ENCODE measurements around the gene LEMD2. TPM values are rescaled to one million over a fixed set of nuclear protein-coding genes. Genes with fewer than 3 reads are reported as not detected.

The LEMD2 gene
- polyA plus RNA-seq, 1 of the 3 experiments (the other 2 are of a cell fraction): 56.5 TPM

DNA sequence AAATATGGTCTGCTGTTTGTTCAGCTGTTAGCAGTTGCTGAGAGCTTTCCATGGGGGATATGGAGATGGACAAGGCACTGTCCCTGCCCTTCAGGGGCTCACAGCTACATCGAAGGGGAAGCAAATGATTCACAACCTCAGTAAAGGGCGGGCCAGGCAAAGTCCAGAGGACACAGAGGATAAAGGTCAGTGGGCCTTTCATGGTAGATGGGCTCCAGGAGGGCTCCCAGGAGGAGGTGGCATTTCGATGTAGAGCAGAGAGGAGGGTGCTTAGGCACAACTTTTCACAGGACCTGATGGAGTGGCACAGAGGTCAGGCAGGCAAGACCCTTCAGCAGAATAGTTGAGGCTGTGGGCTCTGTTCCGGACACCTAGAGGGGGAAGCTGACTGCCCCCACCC lies 30.1 kb upstream of the LEMD2 start (continued):
- TF ChIP-seq REST (IDR thresholded peaks at IDR 0.05; ENCODE audit: low read depth, low read length) (no peak), FOXJ3 (CRISPR knock-in tag; IDR thresholded peaks at IDR 0.05) (no peak), MEF2A (IDR thresholded peaks at IDR 0.05; ENCODE audit: borderline replicate concordance, low read depth) (no peak), IRF3 (IDR thresholded peaks at IDR 0.05; ENCODE audit: low read depth, low read length) (no peak), YY1 (IDR thresholded peaks at IDR 0.05; ENCODE audit: low read depth) (no peak), GATA2 (CRISPR knock-in tag; IDR thresholded peaks at IDR 0.05) (no peak), TAF1 (IDR thresholded peaks at IDR 0.05; ENCODE audit: borderline replicate concordance, low read depth, low read length) (no peak), TCF12 (IDR thresholded peaks at IDR 0.05) (no peak), RFX5 (IDR thresholded peaks at IDR 0.05; ENCODE audit: low read length) (no peak)
- TF ChIP-seq, protein P1, sequence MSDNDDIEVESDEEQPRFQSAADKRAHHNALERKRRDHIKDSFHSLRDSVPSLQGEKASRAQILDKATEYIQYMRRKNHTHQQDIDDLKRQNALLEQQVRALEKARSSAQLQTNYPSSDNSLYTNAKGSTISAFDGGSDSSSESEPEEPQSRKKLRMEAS (IDR thresholded peaks at IDR 0.05; ENCODE audit: low read depth): no peak

GRCh38 chr6:33818293-33818692 lies 29.4 kb upstream of the LEMD2 start:
- no peak for TF ChIP-seq RAD21 (IDR thresholded peaks at IDR 0.05; ENCODE audit: low read length)
- no peak for TF ChIP-seq SIN3A (IDR thresholded peaks at IDR 0.05; ENCODE audit: borderline replicate concordance, low read depth, low read length)
- TF ChIP-seq CTCF (IDR thresholded peaks at IDR 0.05): no peak
- TF ChIP-seq RXRA (IDR thresholded peaks at IDR 0.05; ENCODE audit: borderline replicate concordance, low read depth): no peak
- no peak for TF ChIP-seq MEF2A (IDR thresholded peaks at IDR 0.05; ENCODE audit: borderline replicate concordance, low read depth)
- no peak for TF ChIP-seq PBX3 (IDR thresholded peaks at IDR 0.05)
- no peak for TF ChIP-seq TAF1 (IDR thresholded peaks at IDR 0.05; ENCODE audit: borderline replicate concordance, low read depth, low read length)
- TF ChIP-seq GABPA (IDR thresholded peaks at IDR 0.05; ENCODE audit: low read depth): no peak
- TF ChIP-seq POLR2AphosphoS5 (IDR thresholded peaks at IDR 0.05; ENCODE audit: low read depth, low read length): no peak
- no peak for TF ChIP-seq RCOR1 (IDR thresholded peaks at IDR 0.05; ENCODE audit: low read length)
- no peak for TF ChIP-seq CHD2 (IDR thresholded peaks at IDR 0.05; ENCODE audit: low read length, partially characterized antibody)
- no peak for TF ChIP-seq NRF1 (IDR thresholded peaks at IDR 0.05; ENCODE audit: low read depth, low read length)
- TF ChIP-seq TCF12 (IDR thresholded peaks at IDR 0.05): no peak
- TF ChIP-seq EP300 (IDR thresholded peaks at IDR 0.05; ENCODE audit: borderline replicate concordance in 1 of 2, low read depth in 1 of 2, low read length in 1 of 2): no peak
- no peak for TF ChIP-seq ZBTB33 (IDR thresholded peaks at IDR 0.05; ENCODE audit: borderline replicate concordance, low read depth)
- TF ChIP-seq GATA2 (CRISPR knock-in tag; IDR thresholded peaks at IDR 0.05): no peak
- Histone ChIP-seq H3K27me3 (ENCODE audit: insufficient read depth) (peaks cover 6% of the 10 kb centered on the region; the same call in 1 of the 2 replicates), H2AFZ (ENCODE audit: low read depth) (no peak overlapping the region), H3F3A (replicated peaks; ENCODE audit: insufficient read depth) (no peaks in the 10 kb centered on the region), H3K36me3 (replicated peaks in 1 of 2; ENCODE audit: control insufficient read depth in 1 of 2, insufficient read depth in 2 of 2, low read length in 1 of 2) (no peaks in the 10 kb centered on the region), H3K9me2 (no peaks in the 10 kb centered on the region), H3K4me2 (no peak overlapping the region), H3K27ac (ENCODE audit: low read depth in 2 of 2, low read length in 1 of 2) (no peak overlapping the region), H3K4me3 (ENCODE audit: low read depth in 2 of 2, low read length in 1 of 2) (no peak overlapping the region), H4K20me1 (ENCODE audit: insufficient read depth) (no peaks in the 10 kb centered on the region), H3K9me3 (no peaks in the 10 kb centered on the region), H3K4me1 (ENCODE audit: control insufficient read depth in 1 of 2, insufficient read depth in 2 of 2, low read depth in 1 of 2, low read length in 1 of 2) (peaks cover 0 to 4% of the 10 kb centered on the region in 2 experiments; a peak in 1 of 4 replicates), H3K79me2 (ENCODE audit: insufficient read depth) (no peaks in the 10 kb centered on the region), H3K9ac (no peak overlapping the region)
- ChIA-PET CTCF (interaction anchor here (1.1 to 3.0 kb wide), 3 partner anchors 10 to 47 kb away, joined by 3 to 8 read pairs (median 5); no protein-coding TSS in a partner anchor), POLR2A (no interaction called here)
- 39% methylated on average over 3 of the region's 3 CpGs for WGBS (ENCODE audit: low lambda C conversion rate)
- DNase-seq: no peak
